ENCODE results near the gene PIGU.
A peak's percentile ranks its signal among the peaks of the same experiment; 100 is the strongest.

The PIGU gene

GRCh38 chr20:34536798-34537394 is 140.0 kb downstream of the PIGU start:
- peak; percentile 90 for DNase-seq
- no peaks in the 10 kb centered on the region for H3K27me3 ChIP-seq (ENCODE audit: insufficient read depth, low read depth, severe bottlenecking)
- TF ChIP-seq, protein P1, sequence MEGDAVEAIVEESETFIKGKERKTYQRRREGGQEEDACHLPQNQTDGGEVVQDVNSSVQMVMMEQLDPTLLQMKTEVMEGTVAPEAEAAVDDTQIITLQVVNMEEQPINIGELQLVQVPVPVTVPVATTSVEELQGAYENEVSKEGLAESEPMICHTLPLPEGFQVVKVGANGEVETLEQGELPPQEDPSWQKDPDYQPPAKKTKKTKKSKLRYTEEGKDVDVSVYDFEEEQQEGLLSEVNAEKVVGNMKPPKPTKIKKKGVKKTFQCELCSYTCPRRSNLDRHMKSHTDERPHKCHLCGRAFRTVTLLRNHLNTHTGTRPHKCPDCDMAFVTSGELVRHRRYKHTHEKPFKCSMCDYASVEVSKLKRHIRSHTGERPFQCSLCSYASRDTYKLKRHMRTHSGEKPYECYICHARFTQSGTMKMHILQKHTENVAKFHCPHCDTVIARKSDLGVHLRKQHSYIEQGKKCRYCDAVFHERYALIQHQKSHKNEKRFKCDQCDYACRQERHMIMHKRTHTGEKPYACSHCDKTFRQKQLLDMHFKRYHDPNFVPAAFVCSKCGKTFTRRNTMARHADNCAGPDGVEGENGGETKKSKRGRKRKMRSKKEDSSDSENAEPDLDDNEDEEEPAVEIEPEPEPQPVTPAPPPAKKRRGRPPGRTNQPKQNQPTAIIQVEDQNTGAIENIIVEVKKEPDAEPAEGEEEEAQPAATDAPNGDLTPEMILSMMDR (IDR thresholded peaks at IDR 0.05; ENCODE audit: low read depth, low read length), result peak; percentile 97

DNA sequence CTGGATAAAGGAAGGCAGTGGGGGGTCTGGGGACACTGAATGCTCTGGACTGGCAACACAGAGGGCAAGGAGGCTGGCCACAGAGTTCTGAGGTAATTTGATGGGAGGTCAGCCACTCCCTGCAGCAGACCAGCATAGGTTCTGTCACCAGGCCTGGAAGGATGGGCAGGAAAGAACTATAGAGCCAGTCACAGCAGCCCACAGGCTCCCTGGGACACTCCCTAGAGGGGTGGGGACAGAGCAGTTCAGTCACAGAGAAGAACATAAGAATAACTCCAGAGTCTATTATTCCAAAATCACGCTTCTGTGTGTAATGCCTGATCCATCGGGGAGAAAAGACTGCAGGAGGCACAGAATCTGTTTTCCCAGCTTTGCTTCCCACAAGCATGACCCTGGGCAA is 141.0 kb downstream of the PIGU start:
- Histone ChIP-seq H3K27me3 (ENCODE audit: insufficient read depth, low read depth, severe bottlenecking) (no peaks in the 10 kb centered on the region), H3K27ac (no peak overlapping the region), H3K4me3 (ENCODE audit: low read depth, low read length) (no peak overlapping the region), H3K36me3 (peaks cover 73% of the 10 kb centered on the region), H3K9me3 (ENCODE audit: severe bottlenecking) (no peaks in the 10 kb centered on the region)
- TF ChIP-seq, protein P1 (IDR thresholded peaks at IDR 0.05; ENCODE audit: low read depth, low read length), result no peak
- DNase-seq, result no peak

More at GRCh38 chr20:34536798-34537394, 140.0 kb downstream of the PIGU start:
- H3K9me3 ChIP-seq (ENCODE audit: severe bottlenecking), result no peaks in the 10 kb centered on the region
- no peak overlapping the region for H3K4me3 ChIP-seq (ENCODE audit: low read depth, low read length)
- H3K27ac ChIP-seq, result no peak overlapping the region
- H3K36me3 ChIP-seq, result peaks cover 76% of the 10 kb centered on the region

DNA sequence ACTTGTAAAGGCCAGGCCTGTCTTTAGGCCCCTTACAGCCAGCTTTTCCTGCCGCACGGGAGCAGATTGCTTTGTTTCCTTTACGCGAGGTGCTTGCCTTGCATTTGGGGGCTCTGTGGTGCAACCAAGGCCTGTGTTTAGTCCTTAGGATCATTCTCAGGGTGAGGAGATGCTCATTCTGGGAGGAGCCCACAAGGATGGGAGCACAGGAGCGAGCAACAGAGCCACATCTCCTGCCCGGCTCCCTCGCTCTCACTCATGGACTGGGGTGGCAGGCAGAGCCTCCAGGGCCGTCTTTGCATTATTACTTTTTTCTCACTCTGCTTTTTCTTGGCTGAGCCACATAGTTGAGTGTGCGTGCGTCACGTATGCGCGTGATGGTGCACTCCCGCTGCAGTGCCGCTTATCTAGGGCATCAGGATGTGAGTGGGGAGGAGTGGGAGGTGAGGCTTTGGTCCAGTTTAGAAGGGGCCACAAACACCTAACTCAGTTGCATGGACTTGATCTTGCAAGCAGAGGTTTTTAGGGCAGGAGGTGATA is 141.5 kb downstream of the PIGU start:
- no peak for DNase-seq
- no peak overlapping the region for H3K27ac ChIP-seq
- H3K9me3 ChIP-seq (ENCODE audit: severe bottlenecking), result no peaks in the 10 kb centered on the region
- TF ChIP-seq, protein P1 (IDR thresholded peaks at IDR 0.05; ENCODE audit: low read depth, low read length), result no peak
- no peak overlapping the region for H3K4me3 ChIP-seq (ENCODE audit: low read depth, low read length)
- H3K27me3 ChIP-seq (ENCODE audit: insufficient read depth, low read depth, severe bottlenecking), result no peaks in the 10 kb centered on the region
- peaks cover 72% of the 10 kb centered on the region for H3K36me3 ChIP-seq

DNA sequence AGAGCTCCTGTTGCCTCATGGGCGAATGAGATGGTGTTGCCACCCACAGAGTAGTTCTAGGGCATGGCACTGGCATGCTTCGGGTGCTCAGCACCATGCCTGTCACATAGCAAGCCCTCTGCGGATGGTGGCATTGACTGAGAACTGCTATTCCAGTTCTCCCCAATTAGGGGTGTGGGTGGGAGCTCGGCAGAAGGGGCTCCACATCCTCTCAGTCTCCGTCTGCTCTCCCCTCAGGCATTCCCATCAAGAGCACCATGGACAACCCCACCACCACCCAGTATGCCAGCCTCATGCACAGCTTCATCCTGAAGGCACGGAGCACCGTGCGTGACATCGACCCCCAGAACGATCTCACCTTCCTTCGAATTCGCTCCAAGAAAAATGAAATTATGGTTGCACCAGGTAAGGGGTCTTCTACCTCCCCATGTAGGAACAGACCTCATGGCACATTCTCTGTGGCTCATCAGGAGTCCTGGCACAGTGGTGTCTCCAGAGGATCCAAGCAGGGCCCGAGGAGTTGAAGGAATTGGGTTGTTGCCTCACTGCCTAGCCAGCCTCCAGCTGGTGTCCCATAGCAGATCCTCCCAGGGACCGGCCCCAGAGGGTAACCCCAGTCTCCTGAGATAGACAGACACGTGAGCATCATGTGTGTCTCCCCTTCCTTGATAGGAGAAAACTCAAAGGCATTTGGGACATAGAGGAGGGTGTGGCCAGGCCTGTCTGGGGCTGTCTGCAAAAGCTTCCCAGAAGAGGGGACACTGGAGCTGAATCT is 142.3 kb downstream of the PIGU start:
- TF ChIP-seq, protein P1 (IDR thresholded peaks at IDR 0.05; ENCODE audit: low read depth, low read length), result no peak
- H3K27ac ChIP-seq, result no peak overlapping the region
- no peaks in the 10 kb centered on the region for H3K27me3 ChIP-seq (ENCODE audit: insufficient read depth, low read depth, severe bottlenecking)
- no peak overlapping the region for H3K4me3 ChIP-seq (ENCODE audit: low read depth, low read length)
- H3K9me3 ChIP-seq (ENCODE audit: severe bottlenecking), result no peaks in the 10 kb centered on the region
- no peak for DNase-seq
- H3K36me3 ChIP-seq, result peaks cover 72% of the 10 kb centered on the region

DNA sequence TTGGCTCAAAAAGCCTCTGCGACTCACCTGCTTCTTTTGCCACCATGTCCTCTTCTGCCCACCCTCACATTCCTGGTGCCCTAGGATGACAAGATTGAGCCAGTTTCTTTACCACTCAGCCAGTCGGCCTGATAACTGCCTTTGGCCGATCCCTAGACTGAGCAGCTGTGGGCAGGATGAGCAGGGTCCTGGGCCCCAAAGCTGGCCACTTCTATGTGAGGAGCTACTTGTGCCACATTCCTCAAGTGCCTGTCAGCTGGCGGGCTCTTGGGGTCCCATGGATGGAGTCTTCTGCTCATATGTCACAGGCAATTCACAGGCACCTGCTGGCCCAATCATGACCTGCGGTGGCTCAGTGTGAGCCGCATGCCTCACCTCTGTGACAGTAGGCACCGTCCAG is 144.1 kb downstream of the PIGU start:
- TF ChIP-seq, protein P1 (IDR thresholded peaks at IDR 0.05; ENCODE audit: low read depth, low read length), result no peak
- Histone ChIP-seq H3K36me3 (peaks cover 75% of the 10 kb centered on the region), H3K27ac (no peak overlapping the region), H3K4me3 (ENCODE audit: low read depth, low read length) (no peak overlapping the region), H3K9me3 (ENCODE audit: severe bottlenecking) (no peaks in the 10 kb centered on the region), H3K27me3 (ENCODE audit: insufficient read depth, low read depth, severe bottlenecking) (no peaks in the 10 kb centered on the region)
- no peak for DNase-seq
